SU-DHL-6 (cell line): ENCODE results near the gene HNRNPA1.

Source experiments
- H2AFZ ChIP-seq: fragments of 200-600 bp; sonication (generic); 2 replicates; pipeline ENCODE4 v1.6.1; 2014; ENCODE audit warnings: low read depth, mild to moderate bottlenecking, moderate library complexity, mixed read lengths, antibody characterized with exemption, low read length; ENCODE audit not compliant: severe bottlenecking
- H3F3A ChIP-seq: fragments of 200-600 bp; shearing (Covaris generic); 2 replicates; pipeline ENCODE4 v1.6.0; 2016; ENCODE audit warnings: antibody characterized with exemption, mild to moderate bottlenecking; ENCODE audit not compliant: insufficient read depth
- H3K27ac ChIP-seq: fragments of 200-600 bp; sonication (generic); 2 replicates; pipeline ENCODE4 v1.5.1; 2016; ENCODE audit warnings: low read depth, mild to moderate bottlenecking, low read length, moderate library complexity, mixed read lengths
- H3K27me3 ChIP-seq: fragments of 200-600 bp; sonication (generic), shearing (Covaris generic); 2 replicates; pipeline ENCODE4 v1.6.0; 2014; ENCODE audit warnings: mild to moderate bottlenecking, low read length
- H3K36me3 ChIP-seq: fragments of 200-600 bp; sonication (generic); 2 replicates; pipeline ENCODE4 v1.6.1; 2014; ENCODE audit warnings: mild to moderate bottlenecking, low read length, mixed read lengths
- H3K4me2 ChIP-seq: fragments of 300-600, 200-600 bp; shearing (Covaris generic), sonication (generic); 2 replicates; pipeline ENCODE4 v1.6.0; 2014; ENCODE audit warnings: low read length, low read depth, mild to moderate bottlenecking; ENCODE audit not compliant: poor library complexity, severe bottlenecking
- H3K4me3 ChIP-seq: fragments of 200-600 bp; sonication (generic); 2 replicates; pipeline ENCODE4 v1.5.1; 2014; ENCODE audit warnings: antibody characterized with exemption, low read length, mild to moderate bottlenecking, mixed read lengths; ENCODE audit not compliant: insufficient read depth, poor library complexity, severe bottlenecking
- H3K79me2 ChIP-seq: fragments of 200-600 bp; sonication (generic); 2 replicates; pipeline ENCODE4 v1.6.1; 2014; ENCODE audit warnings: mild to moderate bottlenecking, low read length, moderate library complexity; ENCODE audit not compliant: insufficient read depth
- H3K9ac ChIP-seq: fragments of 200-600 bp; sonication (generic); 2 replicates; pipeline ENCODE4 v1.7.0; 2014; ENCODE audit warnings: mild to moderate bottlenecking, low read length
- H3K9me2 ChIP-seq: fragments of 200-600 bp; sonication (generic); replicated peaks from 2 replicates; pipeline ENCODE4 v1.6.1; 2014; ENCODE audit warnings: low read length; ENCODE audit not compliant: insufficient read depth
- H3K9me3 ChIP-seq: fragments of 200-600 bp; sonication (generic); 2 replicates; pipeline ENCODE4 v1.6.1; 2014; ENCODE audit warnings: low read length, mixed read lengths; ENCODE audit not compliant: insufficient read depth
- H4K20me1 ChIP-seq: fragments of 200-600 bp; sonication (generic); 2 replicates; pipeline ENCODE4 v1.6.1; 2014; ENCODE audit warnings: low read depth, mild to moderate bottlenecking, antibody characterized with exemption, low read length, moderate library complexity, mixed read lengths
- CTCF ChIP-seq: fragments of 200-600 bp; sonication (generic); IDR thresholded peaks from one replicate; pipeline ENCODE4 v1.5.1; 2017; ENCODE audit warnings: antibody characterized with exemption, mild to moderate bottlenecking, low read length, moderate library complexity; ENCODE audit not compliant: insufficient read depth, poor library complexity, severe bottlenecking
- EZH2phosphoT487 ChIP-seq: fragments of 200-600 bp; sonication (generic), shearing (Covaris generic); conservative IDR thresholded peaks from 2 replicates; pipeline ENCODE4 v1.6.1; 2018; ENCODE audit warnings: mild to moderate bottlenecking, antibody characterized with exemption, low read length, moderate library complexity, mixed read lengths

Gene HNRNPA1

GRCh38 chr12:54300225-54300731 is 19.8 kb downstream of the HNRNPA1 start:
- H3K9ac ChIP-seq, result no peak overlapping the region
- H2AFZ ChIP-seq, result no peak overlapping the region
- no peaks in the 10 kb centered on the region for H4K20me1 ChIP-seq
- H3K4me3 ChIP-seq, result no peak overlapping the region
- no peak overlapping the region for H3K27ac ChIP-seq
- no peaks in the 10 kb centered on the region for H3K9me3 ChIP-seq
- no peaks in the 10 kb centered on the region for H3K79me2 ChIP-seq
- H3K9me2 ChIP-seq, result no peaks in the 10 kb centered on the region
- no peaks in the 10 kb centered on the region for H3F3A ChIP-seq
- H3K36me3 ChIP-seq, result no peaks in the 10 kb centered on the region
- no peaks in the 10 kb centered on the region for H3K27me3 ChIP-seq
- TF ChIP-seq CTCF (no peak), EZH2phosphoT487 (no peak)
- H3K4me2 ChIP-seq, result no peak overlapping the region

- no peaks in the 10 kb centered on the region for H3F3A ChIP-seq
- H3K27ac ChIP-seq, result no peak within 1 kb of the TSS
- no peaks in the 10 kb centered on the region for H3K27me3 ChIP-seq
- no peak for TF ChIP-seq EZH2phosphoT487
- no peak for TF ChIP-seq CTCF
- H3K9me2 ChIP-seq, result no peaks in the 10 kb centered on the region
- H4K20me1 ChIP-seq, result no peaks in the 10 kb centered on the region
- no peaks in the 10 kb centered on the region for H3K9me3 ChIP-seq
- no peaks in the 10 kb centered on the region for H3K79me2 ChIP-seq
- no peak within 1 kb of the TSS for H3K4me2 ChIP-seq
- H2AFZ ChIP-seq, result no peak within 1 kb of the TSS
- no peak within 1 kb of the TSS for H3K9ac ChIP-seq
- H3K36me3 ChIP-seq, result no peaks in the 10 kb centered on the region
- no peak within 1 kb of the TSS for H3K4me3 ChIP-seq
Measured at GRCh38 chr12:54300732-54301427, 20.4 kb downstream of the HNRNPA1 start, which contains the start of gene NFE2. Gene NFE2 (minus strand): TSS chr12:54301015. CDS start chr12:54295248, 5,767 bp downstream.

- H3K9me3 ChIP-seq, result no peaks in the 10 kb centered on the region
- no peak overlapping the region for H3K4me2 ChIP-seq
- no peaks in the 10 kb centered on the region for H3K36me3 ChIP-seq
- H4K20me1 ChIP-seq, result no peaks in the 10 kb centered on the region
- H3K27ac ChIP-seq, result no peak overlapping the region
- H3K4me3 ChIP-seq, result no peak overlapping the region
- TF ChIP-seq EZH2phosphoT487, result no peak
- no peaks in the 10 kb centered on the region for H3F3A ChIP-seq
- no peaks in the 10 kb centered on the region for H3K79me2 ChIP-seq
- no peaks in the 10 kb centered on the region for H3K27me3 ChIP-seq
- no peak overlapping the region for H3K9ac ChIP-seq
- no peak overlapping the region for H2AFZ ChIP-seq
- H3K9me2 ChIP-seq, result no peaks in the 10 kb centered on the region
Measured at GRCh38 chr12:54301428-54302048, 21.0 kb downstream of the HNRNPA1 start.

GRCh38 chr12:54303640-54304039 is 23.1 kb downstream of the HNRNPA1 start:
- Histone ChIP-seq H3K79me2 (no peaks in the 10 kb centered on the region), H3F3A (no peaks in the 10 kb centered on the region), H3K9me2 (no peaks in the 10 kb centered on the region), H3K4me3 (no peak overlapping the region), H3K9me3 (no peaks in the 10 kb centered on the region), H3K4me2 (no peak overlapping the region), H4K20me1 (no peaks in the 10 kb centered on the region), H3K9ac (no peak overlapping the region), H3K36me3 (no peaks in the 10 kb centered on the region), H3K27me3 (no peaks in the 10 kb centered on the region), H3K27ac (no peak overlapping the region), H2AFZ (no peak overlapping the region)
- TF ChIP-seq CTCF (no peak), EZH2phosphoT487 (no peak)
